ENCODE measurements around the gene MSANTD2.

- no peak for TF ChIP-seq CTCF (IDR thresholded peaks at IDR 0.05)
- TF ChIP-seq POLR2A (IDR thresholded peaks at IDR 0.05), result no peak
- TF ChIP-seq POLR2AphosphoS5 (IDR thresholded peaks at IDR 0.05), result no peak
Measured at GRCh38 chr11:124743050-124743449, 57.2 kb downstream of the MSANTD2 start.

Data from breast epithelium (tissue), 3 donors.